NCI-H1105 (cell line): ENCODE measurements around the gene KCNH1.
A peak's percentile ranks its signal among the peaks of the same experiment; 100 is the strongest.
"Not testable (repeated sequence)": the region's sequence is repeated elsewhere in the genome, so short reads cannot be mapped to it uniquely, and the experiment has no call there.

Source experiments
- DNase-seq: peaks from one replicate; lab custom pipeline; 2025; lab: John Stamatoyannopoulos, UW

Gene KCNH1

DNA sequence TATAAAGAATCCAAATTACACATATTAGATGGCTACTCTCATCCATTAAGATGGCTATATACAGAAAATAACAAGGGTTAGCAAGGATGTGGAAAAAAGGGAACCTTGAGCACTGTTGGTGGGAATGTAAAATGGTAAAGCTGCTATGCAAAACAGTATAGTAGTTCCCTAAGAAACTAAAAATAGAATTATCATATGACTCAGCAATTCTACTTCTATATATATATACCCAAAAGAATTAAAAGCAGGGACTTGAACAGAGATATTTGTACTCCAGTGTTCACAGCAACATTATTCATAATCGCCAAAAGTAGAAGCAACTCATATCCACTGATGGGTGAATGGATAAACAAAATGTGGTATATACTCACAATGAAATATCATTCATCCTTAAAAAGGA lies 126.1 kb downstream of the KCNH1 start:
- no peak for DNase-seq

GRCh38 chr1:210995931-210996330 lies 138.0 kb downstream of the KCNH1 start:
- DNase-seq: not testable (repeated sequence)

GRCh38 chr1:210992837-210993236 lies 141.1 kb downstream of the KCNH1 start:
- no peak for DNase-seq

- peak; percentile 10 for DNase-seq
Observed at GRCh38 chr1:210989905-210990304, 144.0 kb downstream of the KCNH1 start.

- DNase-seq: no peak
Observed at GRCh38 chr1:210981490-210981889, 152.5 kb downstream of the KCNH1 start.

DNA sequence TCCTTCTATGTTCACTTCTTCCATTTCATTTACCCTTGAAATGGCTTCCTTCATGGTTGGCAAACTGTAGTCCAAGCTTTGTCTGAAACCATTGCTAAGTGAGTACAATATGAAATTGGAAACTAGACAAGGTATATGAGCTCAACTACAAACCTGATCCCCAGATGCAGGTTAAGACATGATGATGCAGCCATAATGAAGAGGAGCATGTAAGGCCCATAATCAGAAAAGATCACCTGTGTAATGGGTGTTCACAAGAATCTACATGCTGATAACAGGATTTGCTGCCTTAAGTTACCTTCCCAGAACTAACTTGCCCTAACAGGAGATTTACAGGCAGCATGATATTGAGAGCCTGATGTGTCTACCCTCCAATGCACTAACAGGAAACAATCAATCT lies 153.9 kb downstream of the KCNH1 start:
- DNase-seq: no peak

DNA sequence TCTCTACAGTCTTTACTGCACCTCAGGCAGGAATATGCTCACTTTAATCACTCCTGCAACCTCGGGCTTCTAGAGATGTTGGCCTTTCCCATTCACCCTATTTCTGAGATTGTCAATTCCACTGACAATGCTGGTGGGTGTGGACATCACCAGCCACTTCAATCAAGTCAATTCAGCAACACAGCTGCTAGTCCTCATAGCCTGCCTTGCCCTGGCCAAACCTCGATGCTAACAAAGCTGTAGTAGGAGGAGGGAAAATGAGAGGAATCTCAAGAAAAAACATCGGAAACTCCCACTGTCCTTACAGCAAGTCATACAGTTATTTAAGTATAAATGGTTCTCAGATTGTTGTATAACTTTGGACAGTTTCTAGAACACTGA lies 155.0 kb downstream of the KCNH1 start:
- no peak for DNase-seq

GRCh38 chr1:210978316-210978973 lies 155.5 kb downstream of the KCNH1 start:
- no peak for DNase-seq

DNA sequence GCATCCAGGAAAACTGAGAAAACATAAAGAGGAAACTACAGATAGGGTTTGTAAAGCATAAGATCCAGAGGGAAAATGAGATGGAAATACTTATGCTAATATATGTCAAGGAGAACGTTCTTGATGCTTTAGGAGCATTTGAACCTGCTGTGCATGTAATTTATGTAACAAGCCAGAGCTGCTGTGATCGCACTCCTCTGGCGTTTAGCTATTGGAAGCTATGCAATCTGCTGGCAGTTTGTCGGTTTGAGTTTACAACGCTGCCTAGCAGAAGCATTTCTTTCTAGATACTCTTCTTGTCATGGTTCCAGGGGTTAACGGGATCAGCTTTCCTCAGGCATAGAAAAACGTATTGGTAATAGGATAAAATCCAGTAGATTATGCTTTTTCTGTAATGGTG lies 182.7 kb downstream of the KCNH1 start:
- no peak for DNase-seq

DNA sequence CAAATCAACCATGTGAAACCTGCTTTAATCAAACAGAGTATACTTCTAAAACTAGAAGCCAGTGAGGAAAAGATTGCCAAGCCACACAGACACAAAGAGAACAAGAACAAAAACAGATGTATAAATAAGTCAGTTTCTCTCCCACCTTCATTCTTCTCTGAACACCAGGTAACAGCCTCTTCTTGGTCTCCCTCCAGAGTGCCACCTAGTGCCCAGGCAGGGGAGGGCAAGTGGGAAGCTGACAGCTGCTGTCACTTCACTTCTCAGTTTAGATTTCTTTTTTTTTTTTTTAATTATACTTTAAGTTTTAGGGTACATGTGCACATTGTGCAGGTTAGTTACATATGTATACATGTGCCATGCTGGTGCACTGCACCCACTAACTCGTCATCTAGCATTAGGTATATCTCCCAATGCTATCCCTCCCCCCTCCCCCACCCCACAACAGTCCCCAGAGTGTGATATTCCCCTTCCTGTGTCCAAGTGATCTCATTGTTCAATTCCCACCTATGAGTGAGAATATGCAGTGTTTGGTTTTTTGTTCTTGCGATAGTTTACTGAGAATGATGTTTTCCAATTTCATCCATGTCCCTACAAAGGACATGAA lies 183.9 kb downstream of the KCNH1 start:
- not testable (repeated sequence) for DNase-seq

GRCh38 chr1:210949489-210949888 lies 184.5 kb downstream of the KCNH1 start:
- DNase-seq: no peak

DNA sequence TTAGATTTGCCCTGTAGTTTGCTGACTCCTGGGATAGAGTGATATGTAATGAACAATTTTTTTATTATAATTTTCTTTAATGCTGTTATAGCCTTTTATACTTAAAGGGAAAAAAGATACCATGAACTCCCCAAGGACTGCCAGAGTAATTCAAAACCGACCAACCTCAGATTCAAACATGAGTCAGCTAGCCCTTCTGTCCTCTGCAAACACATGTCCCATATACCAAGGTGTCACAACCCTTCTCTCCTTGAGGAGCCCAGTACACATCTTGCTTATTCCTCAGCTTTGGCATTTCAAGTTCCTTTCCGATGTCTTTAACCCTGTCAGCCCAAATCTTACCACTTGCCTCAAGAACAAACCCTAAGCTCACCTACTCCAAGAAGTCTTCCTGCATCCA lies 184.9 kb downstream of the KCNH1 start:
- DNase-seq: no peak

DNA sequence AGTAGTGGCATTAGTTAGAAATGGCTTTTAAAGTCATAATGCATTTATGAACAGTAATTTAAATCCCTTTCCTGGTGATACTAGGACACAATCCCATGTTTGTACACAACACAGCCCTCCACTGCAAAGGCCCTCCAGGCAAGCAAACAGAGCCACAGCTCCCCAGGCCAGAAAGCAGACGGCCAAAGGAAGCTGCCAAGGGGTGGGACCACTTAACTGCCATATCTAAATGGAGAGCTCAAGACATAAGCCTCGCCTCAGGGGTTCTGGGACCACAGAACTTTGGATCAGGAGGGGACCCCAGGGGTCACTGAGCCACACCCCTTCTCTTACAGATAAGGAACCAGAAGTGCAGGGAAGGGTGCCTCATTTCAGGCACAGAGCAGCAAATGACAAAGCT lies 189.7 kb downstream of the KCNH1 start:
- no peak for DNase-seq

DNA sequence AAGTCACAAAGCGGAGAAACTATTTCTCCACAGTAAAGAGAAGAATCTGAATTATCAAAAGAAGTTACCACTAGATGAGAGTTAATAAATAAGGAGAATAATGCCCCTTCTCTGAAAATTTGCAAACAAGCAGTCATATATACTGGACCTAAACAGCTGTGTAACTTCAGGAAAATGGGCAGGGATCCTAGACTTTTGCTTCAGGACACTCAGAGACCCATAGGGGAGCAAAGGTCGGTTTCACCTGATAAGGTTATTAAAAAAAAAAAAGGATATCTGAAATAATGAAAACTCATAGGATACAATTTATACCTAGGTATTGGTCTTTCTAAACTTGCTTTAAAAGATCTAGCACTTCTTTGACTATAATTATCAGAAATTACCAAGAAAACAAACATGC lies 191.4 kb downstream of the KCNH1 start:
- DNase-seq: no peak

DNA sequence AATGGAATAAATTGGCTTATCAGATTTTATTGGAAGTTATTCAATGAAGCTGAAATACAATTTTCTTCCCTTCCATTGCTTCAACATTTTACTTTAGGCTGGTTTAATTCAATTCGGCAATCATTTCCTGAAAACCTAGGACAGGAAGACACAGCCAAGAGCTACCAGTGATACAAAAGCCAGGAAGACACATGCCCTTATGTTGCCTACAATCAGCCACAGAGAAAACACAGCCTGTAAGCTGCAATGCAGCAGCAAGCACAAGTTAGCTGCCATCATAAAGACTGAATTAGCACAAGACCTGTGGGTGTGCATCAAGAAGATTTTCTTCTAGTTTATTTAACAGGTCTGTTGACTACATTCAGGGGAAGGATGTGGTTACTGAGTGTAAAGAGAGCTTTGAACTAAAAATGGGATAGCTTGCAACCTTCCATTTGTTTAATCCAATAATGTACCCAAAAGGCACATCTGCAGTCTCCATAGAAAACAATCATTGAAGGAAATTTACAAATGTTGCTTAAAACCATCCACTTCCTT lies 193.8 kb downstream of the KCNH1 start:
- no peak for DNase-seq

GRCh38 chr1:210938416-210938925 lies 195.5 kb downstream of the KCNH1 start:
- no peak for DNase-seq

DNA sequence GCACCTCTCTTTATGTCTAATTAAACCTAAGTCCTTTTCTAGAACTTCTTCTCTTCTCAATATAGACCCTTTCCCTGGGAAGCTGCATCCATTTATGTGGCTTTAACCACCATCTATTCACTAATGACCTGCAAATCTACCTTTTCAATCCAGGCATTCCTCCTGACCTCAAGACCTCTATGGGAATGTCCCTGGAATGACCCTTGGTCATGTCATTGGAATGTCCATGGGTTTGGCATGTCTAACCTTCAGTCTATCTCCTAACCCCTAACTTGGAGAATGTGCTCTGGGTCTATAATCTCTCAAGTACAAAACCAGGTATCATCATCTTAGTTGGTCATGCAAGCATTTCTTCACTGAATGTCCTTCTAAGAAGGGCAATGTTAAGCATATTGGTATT lies 196.1 kb downstream of the KCNH1 start:
- no peak for DNase-seq

DNA sequence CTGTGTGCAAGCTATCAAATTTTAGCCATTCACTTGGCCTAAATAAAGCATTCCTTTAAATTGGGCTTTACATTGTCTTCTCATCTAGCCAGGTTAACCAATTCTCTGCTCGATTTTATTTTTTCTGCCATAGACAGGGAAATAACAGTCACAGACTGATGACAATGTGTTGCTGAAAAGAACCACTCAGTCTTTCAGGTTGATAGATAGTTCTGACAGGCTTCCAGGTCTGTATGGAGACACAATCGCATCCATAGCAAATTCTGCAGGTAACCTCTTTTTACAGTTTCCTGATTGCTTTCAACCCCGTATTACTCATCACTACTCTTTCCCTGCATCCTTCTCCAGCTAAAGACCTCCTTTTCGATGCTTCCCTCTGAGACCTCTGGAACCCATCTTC lies 198.0 kb downstream of the KCNH1 start:
- DNase-seq: no peak

DNA sequence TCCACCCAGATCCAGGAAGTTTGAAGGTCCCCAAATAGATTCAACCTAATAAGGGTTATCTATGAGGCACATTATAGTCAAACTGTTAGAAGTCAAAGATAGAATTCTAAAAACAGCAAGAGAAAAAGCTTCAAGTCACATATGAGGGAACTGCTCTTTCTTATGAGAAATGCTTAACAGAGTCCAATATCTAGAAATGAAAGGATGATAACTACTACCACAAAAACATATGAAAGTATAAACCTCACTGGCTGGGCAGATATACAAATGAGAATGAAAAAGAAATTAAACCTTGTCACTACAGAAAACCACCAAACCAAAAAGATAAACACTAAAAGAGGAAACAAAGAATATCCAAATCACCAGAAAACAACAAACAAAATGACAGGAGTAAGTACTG lies 201.8 kb downstream of the KCNH1 start:
- DNase-seq: no peak

- no peak for DNase-seq
Observed at GRCh38 chr1:210922666-210923065, 211.3 kb downstream of the KCNH1 start.

DNA sequence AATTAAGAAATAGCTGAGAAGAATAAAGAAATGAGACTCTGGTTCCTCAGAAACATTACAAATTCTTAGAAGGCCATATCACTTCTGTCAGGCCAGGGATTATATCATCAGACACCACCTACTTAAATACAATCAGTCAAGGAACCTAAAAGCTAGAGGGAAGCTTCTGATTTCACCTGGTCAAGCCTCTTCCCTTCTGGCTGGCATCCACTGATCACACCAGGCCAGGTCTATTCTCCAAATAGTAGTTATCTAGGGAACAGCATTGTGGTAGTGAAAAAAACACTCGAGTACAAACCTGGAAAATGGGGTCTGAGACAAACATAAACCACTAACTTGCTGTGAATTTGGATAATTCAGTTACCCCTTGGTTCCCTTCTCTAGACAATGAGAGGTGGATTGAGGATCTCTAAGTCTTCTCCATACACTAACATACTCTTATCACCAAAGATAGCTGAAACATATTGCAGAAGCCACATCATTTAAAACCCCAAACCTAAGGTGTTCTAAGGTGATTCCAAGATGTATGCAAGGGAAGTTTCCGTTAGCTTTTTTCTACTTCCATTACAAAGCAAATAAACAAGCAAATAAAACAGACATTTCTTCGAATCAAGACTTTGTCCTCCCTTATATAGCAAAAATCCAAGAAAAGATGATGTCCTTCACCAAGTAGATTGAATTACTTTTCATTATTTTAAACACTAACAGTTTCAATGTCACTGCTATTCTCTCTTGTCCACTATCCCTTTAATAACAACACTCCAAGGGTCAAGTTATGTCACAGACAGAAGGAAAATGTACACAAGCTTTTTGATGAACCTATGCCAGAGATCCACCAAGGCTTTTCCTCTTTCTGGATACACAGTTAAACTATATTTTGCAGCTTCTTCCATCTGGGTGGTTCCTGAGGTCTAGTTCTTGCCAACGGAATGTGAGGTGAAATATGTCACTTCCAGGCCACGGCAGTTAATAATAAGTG lies 212.9 kb downstream of the KCNH1 start:
- DNase-seq: no peak

- DNase-seq: no peak
Observed at GRCh38 chr1:210920258-210920657, 213.7 kb downstream of the KCNH1 start.
